GM23248 (cell line): ENCODE data around the gene TMEM184B. TPM values are rescaled to one million over a fixed set of nuclear protein-coding genes. Genes with fewer than 3 reads are reported as not detected.

Experiments
- DNase-seq: peaks from one replicate; pipeline ENCODE4 v3.0.0-alpha.2; 2015
- H2AFZ ChIP-seq: fragments of 200-600 bp; sonication (generic); 2 replicates; pipeline ENCODE4 v1.6.1; 2016; ENCODE audit warnings: antibody characterized with exemption
- H3F3A ChIP-seq: fragments of 200-600 bp; sonication (generic); 2 replicates; pipeline ENCODE4 v1.6.1; 2016; ENCODE audit warnings: mild to moderate bottlenecking, antibody characterized with exemption, mixed run types; ENCODE audit not compliant: insufficient read depth
- H3K27ac ChIP-seq: fragments of 200-600 bp; sonication (generic); 2 replicates; pipeline ENCODE4 v1.5.1; 2016; ENCODE audit warnings: mild to moderate bottlenecking
- H3K27me3 ChIP-seq: fragments of 200-600 bp; sonication (generic); replicated peaks from 2 replicates; pipeline ENCODE4 v1.6.1; 2016; ENCODE audit warnings: mild to moderate bottlenecking; ENCODE audit not compliant: insufficient read depth
- H3K36me3 ChIP-seq: fragments of 200-600 bp; sonication (generic); 2 replicates; pipeline ENCODE4 v1.6.1; 2016; ENCODE audit warnings: low read depth, mild to moderate bottlenecking
- H3K4me1 ChIP-seq: fragments of 200-600 bp; sonication (generic); 2 replicates; pipeline ENCODE4 v1.6.1; 2016; ENCODE audit warnings: mild to moderate bottlenecking; ENCODE audit not compliant: insufficient read depth
- H3K4me2 ChIP-seq: fragments of 200-600 bp; sonication (generic); one replicate; pipeline ENCODE4 v1.6.1; 2016; ENCODE audit warnings: mild to moderate bottlenecking; ENCODE audit not compliant: unreplicated experiment
- H3K4me3 ChIP-seq: fragments of 200-600 bp; sonication (generic); 2 replicates; pipeline ENCODE4 v1.5.1; 2016; ENCODE audit warnings: mild to moderate bottlenecking
- H3K79me2 ChIP-seq: fragments of 200-600 bp; sonication (generic); 2 replicates; pipeline ENCODE4 v1.6.1; 2016; ENCODE audit warnings: mild to moderate bottlenecking; ENCODE audit not compliant: insufficient read depth
- H3K9ac ChIP-seq: fragments of 200-600 bp; sonication (generic); 2 replicates; pipeline ENCODE4 v1.6.1; 2016; ENCODE audit warnings: mild to moderate bottlenecking
- H3K9me2 ChIP-seq: fragments of 200-600 bp; sonication (generic); 2 replicates; pipeline ENCODE4 v1.6.1; 2016; ENCODE audit warnings: mixed run types, mild to moderate bottlenecking, moderate library complexity; ENCODE audit not compliant: insufficient read depth
- H3K9me3 ChIP-seq: fragments of 200-600 bp; sonication (generic); one replicate; pipeline ENCODE4 v1.6.1; 2017; ENCODE audit warnings: low read depth
- H4K20me1 ChIP-seq: fragments of 200-600 bp; sonication (generic); 2 replicates; pipeline ENCODE4 v1.6.0; 2016; ENCODE audit not compliant: insufficient read depth
- EZH2 ChIP-seq: fragments of 200-600 bp; sonication (generic); IDR thresholded peaks from 2 replicates; pipeline ENCODE4 v1.6.1; 2018; ENCODE audit warnings: antibody characterized with exemption, mild to moderate bottlenecking; ENCODE audit not compliant: insufficient read depth, poor library complexity, severe bottlenecking
- EZH2phosphoT487 ChIP-seq: fragments of 200-600 bp; sonication (generic); IDR thresholded peaks from 2 replicates; pipeline ENCODE4 v1.6.1; 2018; ENCODE audit warnings: antibody characterized with exemption, moderate library complexity, mild to moderate bottlenecking, low read depth; ENCODE audit not compliant: insufficient read depth
- whole genome bisulfite sequencing, 2 experiments: methylation state at CpG; one replicate each; pipeline ENCODE4 v1.1.6; 2015 to 2017; ENCODE audit warnings: low lambda C conversion rate in 2 of 2, low coverage in 1 of 2; ENCODE audit errors: missing lambda C conversion rate in 2 of 2; 5-methylcytosine and 5-hydroxymethylcytosine counted together
- in situ Hi-C: fragments of 300-500 bp; cut with MboI; formaldehyde crosslinking; loops from 2 replicates; pipeline ENCODE4 v1.15.0; 2020
- polyA plus RNA-seq: library from polyadenylated mRNA; unstranded; fragments of >200 nt; fragmentation: Nextera tagmentation; extraction: Ambion mirVana; gene quantifications from 2 replicates; pipeline ENCODE4 v1.2.1, GENCODE V29; 2016
- total RNA-seq: library from RNA; depleted of rRNA; stranded (reverse); fragments of >200 nt; shearing (Covaris generic); gene quantifications from 2 replicates; pipeline ENCODE4 v1.2.3, GENCODE V29; 2014

Gene TMEM184B
- total and polyA plus RNA-seq, 2 experiments from 2014 or later = 83.7 to 91.0 TPM

- DNase-seq = no peak
- Histone ChIP-seq H3K27ac (no peak overlapping the region), H3K36me3 (no peaks in the 10 kb centered on the region), H3K79me2 (no peaks in the 10 kb centered on the region), H3K9me3 (no peaks in the 10 kb centered on the region), H3K9ac (no peak overlapping the region), H3K4me3 (no peak overlapping the region), H3K4me1 (peaks cover 34% of the 10 kb centered on the region), H2AFZ (no peak overlapping the region), H3K4me2 (no peak overlapping the region), H3K27me3 (no peaks in the 10 kb centered on the region), H3F3A (peaks cover 28% of the 10 kb centered on the region), H4K20me1 (no peaks in the 10 kb centered on the region), H3K9me2 (no peaks in the 10 kb centered on the region)
- 89 to 95% methylated on average over 17 of the region's 17 CpGs for WGBS, 2 experiments
- TF ChIP-seq EZH2phosphoT487 (no peak), EZH2 (no peak)
- in situ Hi-C loops = no loop called here
Measured at GRCh38 chr22:38175206-38176118, 97.3 kb downstream of the TMEM184B start.

GRCh38 chr22:38174626-38175025, 98.2 kb downstream of the TMEM184B start:
- Histone ChIP-seq H3K27ac (no peak overlapping the region), H3F3A (peaks cover 19% of the 10 kb centered on the region), H3K36me3 (no peaks in the 10 kb centered on the region), H3K9ac (no peak overlapping the region), H3K9me2 (no peaks in the 10 kb centered on the region), H3K9me3 (no peaks in the 10 kb centered on the region), H3K79me2 (no peaks in the 10 kb centered on the region), H3K4me1 (peaks cover 25% of the 10 kb centered on the region), H4K20me1 (no peaks in the 10 kb centered on the region), H3K27me3 (no peaks in the 10 kb centered on the region), H2AFZ (no peak overlapping the region), H3K4me2 (no peak overlapping the region), H3K4me3 (no peak overlapping the region)
- in situ Hi-C loops = no loop called here
- WGBS, 2 experiments = 79 to 81% methylated on average over 14 of the region's 14 CpGs
- no peak for TF ChIP-seq EZH2
- TF ChIP-seq EZH2phosphoT487 = no peak
- DNase-seq = no peak

GRCh38 chr22:38173641-38173906, 99.2 kb downstream of the TMEM184B start:
- Histone ChIP-seq H3K4me3 (no peak overlapping the region), H3K9ac (no peak overlapping the region), H3K27ac (no peak overlapping the region), H3K9me2 (no peaks in the 10 kb centered on the region), H3K27me3 (no peaks in the 10 kb centered on the region), H3F3A (peaks cover 11% of the 10 kb centered on the region; the same call in 1 of the 2 replicates), H3K9me3 (no peaks in the 10 kb centered on the region), H2AFZ (no peak overlapping the region), H3K36me3 (no peaks in the 10 kb centered on the region), H3K4me1 (peaks cover 18% of the 10 kb centered on the region), H3K79me2 (no peaks in the 10 kb centered on the region), H3K4me2 (no peak overlapping the region), H4K20me1 (no peaks in the 10 kb centered on the region)
- no peak for TF ChIP-seq EZH2
- no peak for TF ChIP-seq EZH2phosphoT487
- 97 to 100% methylated on average over 4 of the region's 4 CpGs for WGBS, 2 experiments
- in situ Hi-C loops = no loop called here
- DNase-seq = no peak

GRCh38 chr22:38172832-38173640, 99.8 kb downstream of the TMEM184B start:
- H3K9ac ChIP-seq = no peak overlapping the region
- H3K27me3 ChIP-seq = no peaks in the 10 kb centered on the region
- 41 to 45% methylated on average over 16 of the region's 16 CpGs for WGBS, 2 experiments
- no peak for TF ChIP-seq EZH2
- no peak for TF ChIP-seq EZH2phosphoT487
- H4K20me1 ChIP-seq = no peaks in the 10 kb centered on the region
- in situ Hi-C loops = no loop called here
- peaks cover 6% of the 10 kb centered on the region; the same call in 1 of the 2 replicates for H3F3A ChIP-seq
- H3K9me2 ChIP-seq = no peaks in the 10 kb centered on the region
- no peaks in the 10 kb centered on the region for H3K9me3 ChIP-seq
- no peak overlapping the region for H3K4me2 ChIP-seq
- DNase-seq = peak; percentile 49
- no peaks in the 10 kb centered on the region for H3K36me3 ChIP-seq
- H3K79me2 ChIP-seq = no peaks in the 10 kb centered on the region
- H3K4me1 ChIP-seq = peaks cover 13% of the 10 kb centered on the region
- no peak overlapping the region for H3K27ac ChIP-seq
- H2AFZ ChIP-seq = no peak overlapping the region
- no peak overlapping the region for H3K4me3 ChIP-seq
